Activated CD8-positive, alpha-beta memory T cell treated with anti-CD3 and anti-CD28 coated beads for 4 hours (primary cell): Measurements from ENCODE around the gene KCNJ18.
"Not testable (repeated sequence)": the region's sequence is repeated elsewhere in the genome, so short reads cannot be mapped to it uniquely, and the experiment has no call there.

ENCODE experiments used
- DNase-seq, 2 donors: peaks; one replicate each; pipeline ENCODE4 v3.0.0-alpha.2; 2020; ENCODE audit warnings: low read depth in 2 of 2

Gene KCNJ18

DNA sequence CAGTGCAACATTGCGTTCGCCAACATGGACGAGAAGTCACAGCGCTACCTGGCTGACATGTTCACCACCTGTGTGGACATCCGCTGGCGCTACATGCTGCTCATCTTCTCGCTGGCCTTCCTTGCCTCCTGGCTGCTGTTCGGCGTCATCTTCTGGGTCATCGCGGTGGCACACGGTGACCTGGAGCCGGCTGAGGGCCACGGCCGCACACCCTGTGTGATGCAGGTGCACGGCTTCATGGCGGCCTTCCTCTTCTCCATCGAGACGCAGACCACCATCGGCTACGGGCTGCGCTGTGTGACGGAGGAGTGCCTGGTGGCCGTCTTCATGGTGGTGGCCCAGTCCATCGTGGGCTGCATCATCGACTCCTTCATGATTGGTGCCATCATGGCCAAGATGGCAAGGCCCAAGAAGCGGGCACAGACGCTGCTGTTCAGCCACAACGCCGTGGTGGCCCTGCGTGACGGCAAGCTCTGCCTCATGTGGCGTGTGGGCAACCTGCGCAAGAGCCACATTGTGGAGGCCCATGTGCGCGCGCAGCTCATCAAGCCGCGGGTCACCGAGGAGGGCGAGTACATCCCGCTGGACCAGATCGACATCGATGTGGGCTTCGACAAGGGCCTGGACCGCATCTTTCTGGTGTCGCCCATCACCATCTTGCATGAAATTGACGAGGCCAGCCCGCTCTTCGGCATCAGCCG lies 10.8 kb downstream of the KCNJ18 start:
- not testable (repeated sequence) for DNase-seq

DNA sequence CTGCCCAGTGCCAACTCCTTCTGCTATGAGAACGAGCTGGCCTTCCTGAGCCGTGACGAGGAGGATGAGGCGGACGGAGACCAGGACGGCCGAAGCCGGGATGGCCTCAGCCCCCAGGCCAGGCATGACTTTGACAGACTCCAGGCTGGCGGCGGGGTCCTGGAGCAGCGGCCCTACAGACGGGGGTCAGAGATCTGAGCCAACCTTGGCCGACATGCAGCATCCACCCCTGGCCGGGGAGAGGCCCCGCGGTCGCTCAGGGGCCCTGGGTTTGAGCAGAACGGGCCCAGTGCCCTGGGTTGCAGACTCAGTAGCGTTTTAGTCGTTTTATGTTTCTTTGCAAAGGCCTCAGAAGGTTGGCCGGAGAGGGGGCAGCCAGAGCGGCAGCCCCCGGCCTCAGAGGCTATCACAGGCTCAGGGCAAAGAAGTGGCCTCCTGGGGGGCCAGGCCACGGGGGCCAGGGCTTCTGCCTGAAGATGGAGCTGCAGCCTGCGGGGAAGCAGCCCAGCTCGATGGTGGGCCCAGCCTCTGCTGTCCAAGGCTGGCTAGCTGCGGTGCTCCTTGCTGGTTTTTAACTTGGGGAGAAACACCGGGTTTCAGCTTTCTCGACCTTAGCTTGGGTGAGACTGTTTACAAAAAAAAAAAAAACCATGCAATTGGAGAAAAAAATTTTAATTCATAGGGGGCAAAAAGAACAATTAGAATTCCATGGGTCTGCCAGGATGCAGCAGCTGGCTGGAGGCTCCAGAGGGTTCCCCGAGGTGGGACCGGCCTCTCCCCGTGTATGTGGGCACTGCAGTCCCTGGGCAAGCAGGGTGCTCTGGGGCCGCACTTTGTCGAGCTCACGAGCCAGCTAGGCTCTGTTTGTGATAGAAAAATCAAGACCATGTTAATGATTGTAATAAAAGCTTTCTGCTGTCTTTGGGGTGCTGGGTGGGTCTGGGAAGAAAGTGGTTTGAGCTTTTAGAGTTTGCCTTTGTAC lies 11.9 kb downstream of the KCNJ18 start:
- not testable (repeated sequence) for DNase-seq

DNA sequence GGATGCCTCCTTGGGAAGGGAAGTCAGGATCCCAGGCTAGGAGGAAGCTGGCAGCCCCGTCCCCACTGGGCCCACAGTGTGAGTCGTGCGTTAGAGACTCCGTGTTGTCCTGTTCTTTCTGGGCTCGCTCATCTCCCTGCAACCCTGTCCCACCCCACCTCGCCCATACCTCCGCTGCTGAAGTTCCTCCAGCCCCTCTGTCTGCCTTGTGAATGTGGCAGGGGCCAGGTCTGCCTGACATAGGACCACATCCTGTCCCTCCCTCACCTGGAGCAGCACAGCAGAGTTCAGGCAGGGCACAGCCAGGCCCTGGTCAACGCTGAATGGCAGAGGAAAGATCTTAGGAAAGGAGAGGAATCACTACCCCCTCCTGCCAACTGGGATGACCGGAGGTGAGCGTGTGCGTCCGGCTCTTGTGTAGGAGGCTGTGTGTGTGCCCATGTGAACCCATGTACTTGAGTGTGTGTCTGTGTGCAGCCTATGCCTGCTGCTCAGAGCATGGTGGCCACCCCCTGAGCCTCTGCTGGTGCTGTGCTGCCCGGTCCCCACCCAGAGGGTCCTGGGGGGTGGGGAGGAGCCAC lies 12.8 kb downstream of the KCNJ18 start:
- no peak for DNase-seq

DNA sequence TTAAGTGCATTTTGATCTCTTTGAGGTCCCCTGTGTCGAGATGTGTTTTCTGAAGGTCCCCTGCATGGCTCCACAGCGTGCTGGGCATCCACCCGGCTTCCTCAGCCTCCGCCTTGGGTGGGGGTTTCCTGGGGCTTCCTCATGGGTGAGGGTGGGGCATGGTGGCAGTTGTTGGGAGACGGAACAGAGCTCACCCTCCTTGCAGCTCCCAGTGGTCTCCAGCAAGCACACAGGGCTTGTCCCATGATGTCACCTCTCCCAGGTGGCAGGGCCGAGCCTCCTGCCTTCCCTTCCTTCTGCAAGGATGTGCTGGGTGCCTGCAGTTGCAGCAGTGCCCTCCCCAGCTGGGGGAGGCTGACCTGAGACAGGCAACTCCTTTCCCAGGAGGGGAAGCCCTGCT lies 13.4 kb downstream of the KCNJ18 start:
- not testable (repeated sequence) for DNase-seq

DNA sequence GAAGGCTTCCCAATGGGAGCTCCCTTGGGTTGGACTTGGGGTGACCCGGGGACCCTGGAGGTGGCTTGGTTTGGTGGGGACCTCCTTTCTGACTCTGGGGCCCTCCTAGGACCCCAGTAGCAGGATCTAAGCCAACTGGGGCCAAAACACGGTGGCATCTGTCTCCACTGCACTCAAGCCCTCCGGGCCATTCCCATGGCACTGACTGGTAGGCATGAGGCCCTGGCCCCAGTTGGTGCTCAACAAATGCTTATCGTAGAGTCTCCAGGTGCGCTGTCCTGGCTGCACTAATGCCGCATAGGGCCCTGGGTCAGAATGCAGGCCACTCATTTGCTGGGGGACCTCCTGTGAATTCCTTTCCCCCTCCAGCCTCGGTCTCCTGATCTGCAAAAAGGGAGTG lies 14.2 kb downstream of the KCNJ18 start:
- not testable (repeated sequence) for DNase-seq

DNA sequence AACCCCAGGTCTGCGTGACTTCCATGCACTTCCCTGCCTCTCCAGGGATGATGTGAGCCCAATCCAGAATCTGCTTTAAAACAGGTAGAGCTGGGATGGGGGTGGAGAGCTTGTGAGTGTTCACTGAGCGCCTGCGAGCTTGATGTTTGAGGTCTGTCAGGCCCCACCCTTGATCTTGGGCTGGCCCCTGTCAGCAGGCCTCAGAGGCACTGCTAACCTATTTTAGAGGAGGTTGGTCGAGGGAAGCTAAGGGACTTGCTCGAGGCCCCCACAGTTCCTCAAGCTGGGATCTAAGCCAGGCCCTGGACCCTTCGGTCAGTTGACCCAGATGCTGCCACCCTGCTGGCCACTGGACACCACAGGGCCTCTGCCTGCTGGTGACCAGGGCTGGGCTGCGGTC lies 14.8 kb downstream of the KCNJ18 start:
- not testable (repeated sequence) for DNase-seq

DNA sequence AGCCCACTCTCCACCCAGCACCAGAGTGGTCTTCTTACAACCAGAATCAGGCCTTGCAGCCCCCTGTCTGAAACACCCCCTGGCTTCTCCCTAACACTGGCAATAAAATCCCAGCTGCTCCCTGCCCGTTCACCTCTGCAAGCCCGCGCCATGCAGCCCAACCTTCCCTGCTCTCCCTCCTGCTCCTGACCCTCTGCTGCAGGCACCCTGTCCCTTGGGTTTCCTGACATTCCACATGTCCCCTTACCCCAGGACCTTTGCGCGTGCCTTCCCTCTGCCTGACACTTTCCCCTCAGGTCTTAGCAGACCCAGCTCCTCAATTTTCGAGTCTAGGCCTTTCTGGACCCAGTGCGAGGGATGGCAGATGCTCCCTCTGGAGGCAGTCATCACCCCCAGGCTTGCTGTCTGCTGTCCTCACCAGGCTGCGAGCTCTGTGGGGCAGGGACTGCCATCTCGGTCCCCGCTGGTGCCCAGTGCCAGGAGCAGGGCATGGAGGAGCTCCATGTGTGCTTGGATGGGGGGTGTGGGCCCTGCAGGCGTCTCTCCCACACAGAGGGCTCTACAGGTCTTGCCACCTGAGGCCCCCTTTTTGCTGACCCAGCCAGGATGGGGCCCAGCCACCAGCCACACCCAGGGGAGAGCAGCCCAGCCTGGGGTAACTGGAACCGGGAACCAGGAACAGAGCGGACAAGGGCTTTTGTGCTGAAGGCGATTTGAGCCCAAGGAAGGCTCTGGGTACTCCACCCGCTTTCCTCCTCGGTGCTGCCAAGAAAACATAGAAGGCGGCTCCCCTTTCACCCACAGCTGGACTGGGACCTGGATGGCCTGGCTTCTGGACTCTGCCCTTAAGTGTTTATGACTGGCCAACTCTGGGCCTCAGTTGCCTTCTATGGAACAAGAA lies 15.6 kb downstream of the KCNJ18 start:
- not testable (repeated sequence) for DNase-seq

DNA sequence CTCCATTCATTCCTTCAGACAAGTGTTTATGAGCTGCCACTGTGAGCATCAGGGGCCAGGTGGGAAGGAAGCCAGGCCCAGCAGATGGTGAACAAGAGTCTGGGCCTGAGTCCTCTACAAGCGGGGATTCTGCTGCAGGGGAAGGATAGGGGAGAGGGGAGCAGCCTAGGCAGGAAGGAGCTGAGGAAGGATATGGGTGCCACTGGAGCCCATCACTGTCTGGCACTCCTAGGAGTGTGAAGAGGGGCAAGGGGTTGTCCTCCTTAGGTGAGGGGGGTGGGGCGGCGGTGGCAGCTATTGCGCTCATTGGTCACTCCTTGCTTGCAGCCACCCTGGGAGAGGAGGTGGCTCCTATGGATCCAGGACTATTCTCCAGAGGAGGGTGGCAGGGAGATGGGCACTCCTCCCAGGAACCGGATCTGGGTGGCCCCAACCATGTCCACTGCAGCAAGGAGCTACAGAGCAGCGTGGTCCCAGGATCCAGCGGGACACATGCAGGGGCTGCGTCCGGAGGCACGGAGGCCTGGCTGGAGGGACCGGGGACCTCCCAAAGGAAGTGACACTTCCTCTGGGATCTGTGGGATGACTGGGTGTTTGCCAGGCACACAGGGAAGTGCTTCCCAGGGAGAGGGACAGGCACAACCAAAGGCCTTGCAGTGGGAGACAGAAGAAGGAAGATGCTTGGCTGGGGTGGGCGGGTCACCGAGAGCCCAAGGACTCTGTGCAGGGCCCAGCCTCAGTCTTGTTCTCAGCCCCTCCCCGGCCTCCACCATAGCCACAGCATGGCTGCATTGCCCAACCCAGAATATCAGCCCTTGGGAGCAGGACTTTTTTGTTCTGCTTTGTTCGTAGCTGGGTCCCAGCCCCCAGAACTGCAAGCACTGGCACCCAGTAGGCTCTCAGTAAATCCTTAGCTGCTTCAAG lies 16.6 kb downstream of the KCNJ18 start:
- DNase-seq, result not testable (repeated sequence)

DNA sequence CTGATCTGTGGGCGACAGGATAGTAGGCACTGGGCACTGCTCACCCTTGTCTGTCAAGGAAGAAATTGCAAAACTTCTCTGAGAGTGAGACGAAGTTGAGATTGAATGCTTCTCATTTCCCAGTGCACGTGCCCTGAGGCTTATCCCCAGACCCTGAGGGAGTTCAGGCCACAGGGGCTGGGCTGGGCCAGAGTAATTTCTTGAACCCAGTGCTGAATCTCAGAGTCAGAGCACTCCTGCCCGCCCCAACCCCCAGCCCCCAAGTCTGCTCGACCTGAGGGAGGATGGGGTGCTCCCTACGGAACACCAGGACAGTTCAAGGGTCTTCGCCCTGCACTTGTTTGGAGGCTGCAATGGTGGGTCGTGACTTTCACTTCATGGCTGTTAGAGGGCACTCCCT lies 17.7 kb downstream of the KCNJ18 start:
- not testable (repeated sequence) for DNase-seq

DNA sequence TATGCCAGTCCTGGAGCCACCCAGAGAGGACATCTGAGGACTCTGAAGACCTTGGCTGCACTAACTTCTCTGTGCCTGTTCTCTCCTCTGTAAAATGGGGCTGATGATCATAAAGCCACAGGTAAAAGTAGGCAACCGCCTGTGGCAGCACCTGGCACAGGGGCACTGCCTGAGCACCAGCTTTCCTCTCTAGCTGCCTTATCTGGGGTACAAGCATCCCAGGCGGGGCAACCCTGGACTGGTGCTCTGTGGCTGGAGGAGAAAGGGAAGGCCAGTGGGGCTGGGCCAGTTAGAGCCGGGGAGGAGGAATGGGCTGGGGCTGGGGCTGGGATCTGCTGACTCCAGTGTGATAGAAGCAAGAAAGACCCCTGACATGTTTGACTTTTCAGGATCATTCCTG lies 18.2 kb downstream of the KCNJ18 start:
- DNase-seq, result not testable (repeated sequence)

DNA sequence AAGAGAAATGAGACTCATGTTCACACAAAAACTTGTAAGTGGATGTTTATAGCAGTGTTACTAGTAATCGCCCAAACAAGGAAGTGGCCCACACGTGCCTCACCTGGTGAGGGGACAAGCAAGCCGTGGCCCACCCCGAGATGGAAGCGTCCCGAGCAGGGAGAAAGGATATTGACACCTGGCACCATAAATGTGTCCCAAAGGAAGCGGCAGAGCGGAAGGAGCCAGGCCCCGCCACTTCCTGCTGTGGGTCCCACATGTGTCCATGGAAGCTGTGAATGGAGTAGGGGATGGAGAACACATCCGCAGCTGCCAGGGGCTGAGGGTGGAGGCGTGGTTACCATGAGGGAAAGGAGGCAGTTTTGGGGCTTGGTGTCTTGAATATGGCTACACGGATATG lies 18.9 kb downstream of the KCNJ18 start:
- DNase-seq, result no peak

DNA sequence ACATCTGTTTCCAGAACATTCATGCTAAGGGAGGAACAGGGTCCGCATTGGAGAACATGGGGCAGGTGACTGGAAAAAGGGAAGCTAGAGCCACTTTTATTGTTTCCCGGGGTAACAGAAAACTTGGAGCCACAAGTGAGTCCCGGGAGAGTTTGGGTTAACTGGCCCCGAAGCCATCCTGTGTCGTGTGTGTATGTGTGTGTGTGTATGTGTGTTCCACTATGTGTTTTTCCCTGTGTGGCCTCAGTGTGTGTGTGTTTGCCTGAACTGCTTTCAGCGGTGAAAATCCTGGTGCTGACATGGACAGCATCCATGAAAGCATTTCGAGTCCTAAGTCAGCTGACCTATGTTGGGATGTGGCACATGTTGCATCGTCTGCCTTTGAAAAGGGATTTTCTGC lies 20.7 kb downstream of the KCNJ18 start:
- DNase-seq, result not testable (repeated sequence)

DNA sequence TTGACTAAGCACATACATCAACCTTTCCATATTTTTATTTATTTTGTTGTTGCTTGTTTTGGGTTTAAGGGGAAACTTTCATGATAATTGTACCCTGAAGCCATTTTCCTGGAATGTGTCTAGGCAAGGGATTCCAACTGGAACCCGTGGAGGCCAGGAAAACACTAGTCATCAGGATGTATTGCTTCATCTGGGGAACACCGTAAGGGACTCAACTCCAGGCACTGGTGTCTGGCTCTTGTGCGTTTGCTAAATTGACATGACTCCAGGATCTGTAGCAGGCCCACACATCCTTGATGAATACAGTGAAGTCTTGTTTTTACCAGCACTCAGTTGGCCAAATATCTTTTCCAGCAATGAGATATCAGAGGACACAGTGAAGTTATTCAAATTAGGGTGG lies 21.3 kb downstream of the KCNJ18 start:
- DNase-seq, result not testable (repeated sequence)

DNA sequence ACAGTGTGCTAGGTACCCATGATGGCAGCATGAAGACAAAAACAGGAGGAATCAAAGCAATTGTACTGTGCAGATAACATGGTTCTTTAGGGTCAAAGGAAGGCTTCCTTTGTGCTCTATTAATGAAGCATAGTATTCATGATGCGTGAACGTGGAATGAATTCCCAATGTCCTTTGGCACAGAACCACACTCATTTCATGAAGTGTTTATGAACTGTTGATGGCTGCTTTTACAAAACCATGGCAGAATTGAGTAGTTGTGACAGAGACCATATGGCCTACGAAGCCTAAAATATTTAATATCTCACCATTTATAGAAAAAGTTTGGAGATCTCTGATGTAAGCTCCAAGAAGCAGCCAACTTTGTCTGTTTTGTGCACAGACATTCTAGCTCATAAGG lies 22.4 kb downstream of the KCNJ18 start:
- DNase-seq, result not testable (repeated sequence)

DNA sequence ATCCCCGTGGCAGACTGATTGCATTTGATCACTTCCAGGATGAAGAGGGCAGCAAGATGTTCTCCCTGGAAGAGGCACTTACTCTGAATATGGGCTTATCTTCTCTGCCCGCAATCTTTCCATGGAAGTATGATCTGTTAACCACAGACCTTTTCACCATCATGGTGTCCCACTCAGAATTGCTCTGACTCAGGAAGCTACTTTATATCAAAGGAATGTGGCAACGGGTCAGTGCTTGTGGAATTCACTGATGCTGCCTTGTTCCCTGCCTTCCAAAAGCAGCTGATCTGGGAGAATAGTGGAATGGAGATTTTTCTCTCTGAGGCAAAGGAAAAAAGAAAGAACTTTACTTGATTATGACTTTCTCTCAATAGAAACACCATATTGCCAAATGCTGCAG lies 23.6 kb downstream of the KCNJ18 start:
- DNase-seq, result not testable (repeated sequence)

DNA sequence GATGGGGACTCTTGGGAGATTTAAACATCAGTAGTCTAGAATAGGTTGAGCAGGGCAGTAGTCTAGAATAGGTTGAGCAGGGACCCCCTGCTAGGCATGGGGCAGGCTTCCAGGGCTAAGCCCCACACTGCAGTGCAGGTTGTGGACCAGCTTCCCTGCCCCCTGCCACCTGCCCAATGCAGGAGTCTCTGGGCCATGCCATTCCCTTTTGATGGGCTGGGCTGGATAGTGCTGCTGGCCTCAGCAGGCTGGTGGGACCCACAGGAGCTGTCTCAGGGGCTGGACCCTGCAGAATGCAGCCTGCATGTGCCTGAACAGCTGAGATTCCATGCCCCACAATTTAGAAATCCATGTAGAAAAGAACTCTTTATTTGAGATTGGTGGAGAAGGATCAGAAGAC lies 26.6 kb downstream of the KCNJ18 start:
- DNase-seq, result not testable (repeated sequence)

DNA sequence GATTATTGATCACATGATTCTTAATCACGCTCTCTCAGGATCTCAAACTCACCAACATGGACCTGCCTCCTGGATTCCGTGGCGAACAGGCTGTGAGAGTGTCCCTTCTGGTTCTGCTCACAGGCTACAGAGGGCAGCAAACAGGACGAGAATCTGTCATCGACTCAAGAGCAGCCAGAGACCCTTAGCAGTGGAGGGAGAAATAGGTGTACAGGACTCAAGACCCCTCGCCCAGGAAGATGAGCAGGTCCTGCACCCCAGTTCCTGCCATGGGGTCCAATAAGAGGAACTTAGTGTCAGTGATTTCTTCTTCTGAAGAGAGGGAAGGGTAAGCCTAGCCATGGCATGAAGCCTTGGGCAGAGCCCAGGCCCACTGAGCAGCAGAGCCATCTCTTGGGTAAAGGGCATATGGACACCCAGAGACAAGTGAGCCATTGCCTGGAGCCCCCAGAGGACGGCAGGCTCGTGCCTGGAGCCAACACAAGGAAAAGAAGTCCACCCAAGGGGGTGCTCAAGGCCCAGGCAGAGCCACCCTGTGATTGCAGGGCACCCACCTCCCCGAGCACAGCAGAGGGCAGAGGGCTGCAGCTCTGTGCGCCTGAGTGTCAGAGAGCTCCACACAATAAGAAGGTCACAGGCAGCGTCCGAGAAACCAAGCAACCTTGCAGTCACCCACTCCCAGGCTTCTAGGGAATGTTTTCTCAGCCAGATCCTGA lies 27.3 kb downstream of the KCNJ18 start:
- not testable (repeated sequence) for DNase-seq

DNA sequence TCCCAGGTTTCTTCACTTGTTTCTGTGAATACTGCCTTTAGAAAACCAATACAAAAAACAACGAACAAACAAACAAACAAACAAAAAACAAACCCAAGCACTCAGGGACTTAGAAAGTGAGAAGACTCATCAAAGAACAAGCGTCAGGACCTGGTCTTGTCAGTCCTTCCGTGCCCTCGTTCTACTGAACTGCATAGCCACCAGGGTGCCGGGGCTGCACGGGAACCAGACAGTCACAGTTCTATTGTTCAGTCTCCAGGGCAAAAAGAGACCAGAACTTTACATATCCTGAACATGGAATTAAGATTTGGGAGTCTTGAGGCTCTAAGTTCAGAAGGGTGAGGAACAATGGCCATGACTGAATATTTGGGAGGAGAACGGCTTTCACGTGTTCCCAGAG lies 28.2 kb downstream of the KCNJ18 start:
- not testable (repeated sequence) for DNase-seq

DNA sequence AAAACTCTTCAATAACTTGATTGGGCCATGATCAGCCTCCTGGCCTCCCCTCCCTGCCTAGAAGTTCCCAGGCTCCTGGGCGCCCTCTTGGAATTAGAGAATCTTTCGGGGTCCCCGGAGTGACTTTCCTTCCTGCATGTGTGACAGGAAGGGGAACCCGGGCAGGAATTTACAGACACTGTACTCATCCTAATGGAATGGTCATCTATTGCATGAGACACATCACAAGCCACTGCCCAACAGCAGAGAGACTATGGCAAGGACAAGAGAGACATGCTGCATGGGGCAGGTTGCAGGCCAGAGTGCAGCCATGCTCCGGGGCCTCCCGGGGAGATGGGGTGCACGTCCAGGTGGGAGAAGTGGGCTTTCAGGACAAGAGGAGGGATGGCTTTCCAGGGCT lies 29.9 kb downstream of the KCNJ18 start:
- DNase-seq, result not testable (repeated sequence)
